NCI-H146 (cell line): ENCODE data around the gene NAV2.

Experiments
- DNase-seq: peaks from one replicate; lab custom pipeline; 2025; lab: John Stamatoyannopoulos, UW

The NAV2 gene

GRCh38 chr11:19712281-19713195, at the start of gene NAV2:
Gene NAV2, plus strand, starts transcription at chr11:19712837. Its CDS starts 859 bp downstream, at chr11:19713696.
- DNase-seq: peak; percentile 93

GRCh38 chr11:19663206-19663605, 49.4 kb upstream of the NAV2 start:
- DNase-seq: no peak

GRCh38 chr11:19664886-19665548, 47.6 kb upstream of the NAV2 start:
- DNase-seq: no peak

GRCh38 chr11:19666951-19667350, 45.7 kb upstream of the NAV2 start:
- peak; percentile 78 for DNase-seq

- DNase-seq: no peak
Observed at GRCh38 chr11:19669511-19669910, 43.1 kb upstream of the NAV2 start.

GRCh38 chr11:19670030-19670791, 42.4 kb upstream of the NAV2 start:
- peak; percentile 51 for DNase-seq

- no peak for DNase-seq
Observed at GRCh38 chr11:19672586-19673206, 39.9 kb upstream of the NAV2 start.

GRCh38 chr11:19673924-19674729, 38.5 kb upstream of the NAV2 start:
- no peak for DNase-seq

- no peak for DNase-seq
Observed at GRCh38 chr11:19674836-19675235, 37.8 kb upstream of the NAV2 start.

- no peak for DNase-seq
Observed at GRCh38 chr11:19675397-19675796, 37.2 kb upstream of the NAV2 start.

- peak; percentile 75 for DNase-seq
Observed at GRCh38 chr11:19676475-19677380, 35.9 kb upstream of the NAV2 start.

GRCh38 chr11:19677381-19678080, 35.1 kb upstream of the NAV2 start:
- DNase-seq: no peak

- no peak for DNase-seq
Observed at GRCh38 chr11:19679952-19680828, 32.4 kb upstream of the NAV2 start.

- no peak for DNase-seq
Observed at GRCh38 chr11:19680829-19681368, 31.7 kb upstream of the NAV2 start.

- DNase-seq: no peak
Observed at GRCh38 chr11:19683141-19683805, 29.4 kb upstream of the NAV2 start.

- DNase-seq: no peak
Observed at GRCh38 chr11:19683862-19684491, 28.7 kb upstream of the NAV2 start.

GRCh38 chr11:19686234-19686633, 26.4 kb upstream of the NAV2 start:
- DNase-seq: no peak
